ENCODE data around the gene LATS2. TPM values are rescaled to one million over a fixed set of nuclear protein-coding genes. Genes with fewer than 3 reads are reported as not detected.

LATS2 gene
- total RNA-seq, 4 donors from 2014 or later: 7.7 to 18.9 (median 10.7) TPM

DNA sequence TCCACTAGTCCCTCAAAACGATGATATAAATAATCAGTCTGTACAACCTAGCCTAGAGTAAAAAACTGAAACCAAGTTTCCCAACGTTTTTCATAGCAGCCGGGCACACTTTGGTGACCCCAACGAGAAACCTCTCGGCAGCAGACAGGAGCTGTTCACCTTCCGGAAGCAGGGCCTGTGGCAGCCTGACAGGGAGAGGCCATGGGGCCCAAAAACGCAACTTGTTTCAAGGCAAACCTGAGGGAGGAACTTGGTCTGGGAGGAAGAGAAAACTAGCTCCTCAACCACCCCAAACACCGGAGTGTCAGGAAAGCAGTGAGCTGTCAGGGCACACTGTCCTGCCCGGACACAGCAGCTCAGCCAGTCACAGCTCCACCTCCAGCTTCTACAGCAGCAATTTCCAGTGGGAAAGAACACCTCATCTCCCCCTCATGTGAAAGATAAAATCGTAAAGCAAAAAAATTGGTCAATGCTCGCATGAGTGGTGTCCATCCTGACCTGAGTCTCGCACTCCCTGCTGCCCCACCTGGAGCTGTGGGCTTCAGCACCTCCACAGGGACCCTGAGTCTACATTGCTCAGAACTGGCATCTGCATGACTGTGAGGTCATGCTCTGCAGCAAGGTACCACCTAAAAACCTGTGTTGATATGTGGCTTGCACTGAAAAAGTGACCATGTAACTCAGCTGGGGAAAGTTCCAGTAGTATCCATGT lies 40.6 kb upstream of the LATS2 start:
- no peak for TF ChIP-seq POLR2A (IDR thresholded peaks at IDR 0.05)
- TF ChIP-seq, protein P1, sequence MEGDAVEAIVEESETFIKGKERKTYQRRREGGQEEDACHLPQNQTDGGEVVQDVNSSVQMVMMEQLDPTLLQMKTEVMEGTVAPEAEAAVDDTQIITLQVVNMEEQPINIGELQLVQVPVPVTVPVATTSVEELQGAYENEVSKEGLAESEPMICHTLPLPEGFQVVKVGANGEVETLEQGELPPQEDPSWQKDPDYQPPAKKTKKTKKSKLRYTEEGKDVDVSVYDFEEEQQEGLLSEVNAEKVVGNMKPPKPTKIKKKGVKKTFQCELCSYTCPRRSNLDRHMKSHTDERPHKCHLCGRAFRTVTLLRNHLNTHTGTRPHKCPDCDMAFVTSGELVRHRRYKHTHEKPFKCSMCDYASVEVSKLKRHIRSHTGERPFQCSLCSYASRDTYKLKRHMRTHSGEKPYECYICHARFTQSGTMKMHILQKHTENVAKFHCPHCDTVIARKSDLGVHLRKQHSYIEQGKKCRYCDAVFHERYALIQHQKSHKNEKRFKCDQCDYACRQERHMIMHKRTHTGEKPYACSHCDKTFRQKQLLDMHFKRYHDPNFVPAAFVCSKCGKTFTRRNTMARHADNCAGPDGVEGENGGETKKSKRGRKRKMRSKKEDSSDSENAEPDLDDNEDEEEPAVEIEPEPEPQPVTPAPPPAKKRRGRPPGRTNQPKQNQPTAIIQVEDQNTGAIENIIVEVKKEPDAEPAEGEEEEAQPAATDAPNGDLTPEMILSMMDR (IDR thresholded peaks at IDR 0.05): no peak
- Histone ChIP-seq H3K4me1 (no peaks in the 10 kb centered on the region), H3K9me3 (no peaks in the 10 kb centered on the region), H3K4me3 (no peak overlapping the region), H3K27me3 (no peaks in the 10 kb centered on the region), H3K36me3 (no peaks in the 10 kb centered on the region), H3K27ac (no peak overlapping the region)
- intact Hi-C loops (cut with DNase I): no loop called here
- WGBS, 2 donors: 82 to 89% methylated on average over 8 to 12 of the region's 12 CpGs
- no peak for DNase-seq

GRCh38 chr13:21100994-21101757 lies 39.8 kb upstream of the LATS2 start:
- no peak for TF ChIP-seq POLR2A (IDR thresholded peaks at IDR 0.05)
- TF ChIP-seq, protein P1 (IDR thresholded peaks at IDR 0.05): no peak
- intact Hi-C loops (cut with DNase I): no loop called here
- H3K36me3 ChIP-seq: no peaks in the 10 kb centered on the region
- H3K9me3 ChIP-seq: no peaks in the 10 kb centered on the region
- no peaks in the 10 kb centered on the region for H3K27me3 ChIP-seq
- DNase-seq: no peak
- no peaks in the 10 kb centered on the region for H3K4me1 ChIP-seq
- H3K4me3 ChIP-seq: no peak overlapping the region
- 62 to 73% methylated on average over 11 to 12 of the region's 12 CpGs for WGBS, 2 donors
- no peak overlapping the region for H3K27ac ChIP-seq

GRCh38 chr13:21100211-21100610 lies 38.8 kb upstream of the LATS2 start:
- intact Hi-C loops (cut with DNase I): no loop called here

DNA sequence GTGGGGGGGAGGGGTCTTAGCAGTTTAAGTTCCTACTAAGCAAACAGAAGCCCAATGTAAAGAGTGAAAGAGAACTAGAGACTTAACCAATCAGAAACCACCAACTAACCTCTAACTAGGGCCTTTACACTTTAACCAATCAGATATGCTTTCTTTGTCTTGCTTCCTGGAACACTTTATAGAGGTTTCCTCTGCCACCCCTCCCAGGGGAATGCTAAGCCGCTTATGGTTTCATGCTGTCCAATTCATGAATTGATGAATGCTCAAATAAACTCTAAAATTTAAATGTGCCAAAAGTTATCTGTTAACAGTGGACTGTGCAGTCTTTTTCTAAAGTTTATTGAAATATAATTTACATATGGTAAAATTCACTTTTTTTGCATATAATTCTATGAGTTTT lies 33.9 kb upstream of the LATS2 start:
- no peak for DNase-seq
- TF ChIP-seq, protein P1 (IDR thresholded peaks at IDR 0.05): no peak
- TF ChIP-seq POLR2A (IDR thresholded peaks at IDR 0.05): no peak
- H3K27me3 ChIP-seq: no peaks in the 10 kb centered on the region
- intact Hi-C loops (cut with DNase I): no loop called here
- no peak overlapping the region for H3K4me3 ChIP-seq
- H3K36me3 ChIP-seq: no peaks in the 10 kb centered on the region
- no peaks in the 10 kb centered on the region for H3K9me3 ChIP-seq
- WGBS, 2 donors: 57 to 83% methylated on average over 1 of the region's 1 CpG
- no peak overlapping the region for H3K27ac ChIP-seq
- H3K4me1 ChIP-seq: no peaks in the 10 kb centered on the region

More at GRCh38 chr13:21100211-21100610, 38.8 kb upstream of the LATS2 start:
- Histone ChIP-seq H3K27ac (no peak overlapping the region), H3K27me3 (no peaks in the 10 kb centered on the region), H3K4me3 (no peak overlapping the region), H3K36me3 (no peaks in the 10 kb centered on the region), H3K9me3 (no peaks in the 10 kb centered on the region), H3K4me1 (no peaks in the 10 kb centered on the region)
- WGBS, 2 donors: 87 to 88% methylated on average over 7 of the region's 7 CpGs
- DNase-seq: no peak
- no peak for TF ChIP-seq POLR2A (IDR thresholded peaks at IDR 0.05)
- TF ChIP-seq, protein P1 (IDR thresholded peaks at IDR 0.05): no peak

GRCh38 chr13:21089830-21090229 lies 28.4 kb upstream of the LATS2 start:
- DNase-seq: no peak
- intact Hi-C loops (cut with DNase I): no loop called here
- H3K27me3 ChIP-seq: no peaks in the 10 kb centered on the region
- no peaks in the 10 kb centered on the region for H3K36me3 ChIP-seq
- H3K27ac ChIP-seq: no peak overlapping the region
- no peaks in the 10 kb centered on the region for H3K4me1 ChIP-seq
- no peak overlapping the region for H3K4me3 ChIP-seq
- TF ChIP-seq POLR2A (IDR thresholded peaks at IDR 0.05): no peak
- TF ChIP-seq, protein P1 (IDR thresholded peaks at IDR 0.05): no peak
- no peaks in the 10 kb centered on the region for H3K9me3 ChIP-seq
- WGBS, 2 donors: 73 to 74% methylated on average over 3 of the region's 3 CpGs

Measured in esophagus squamous epithelium (tissue), 5 donors.